Ectodermal cell (in vitro differentiated cells): ENCODE measurements around the gene CASKIN2.
"Not testable (repeated sequence)": the region's sequence is repeated elsewhere in the genome, so short reads cannot be mapped to it uniquely, and the experiment has no call there.

Experiments used
- H3K27ac ChIP-seq: 2 replicates; pipeline ENCODE4 v1.7.0; 2013; ENCODE audit warnings: mild to moderate bottlenecking, low read depth, low read length; ENCODE audit not compliant: insufficient read depth, poor library complexity, severe bottlenecking
- H3K27me3 ChIP-seq: 2 replicates; pipeline ENCODE4 v1.7.0; 2013; ENCODE audit warnings: mild to moderate bottlenecking, low read length; ENCODE audit not compliant: insufficient read depth, control insufficient read depth, poor library complexity, severe bottlenecking
- H3K36me3 ChIP-seq: one replicate; pipeline ENCODE4 v1.7.0; 2013; ENCODE audit warnings: low read length; ENCODE audit not compliant: control insufficient read depth, insufficient read depth
- H3K4me1 ChIP-seq: one replicate; pipeline ENCODE4 v1.7.0; 2013; ENCODE audit warnings: low read length; ENCODE audit not compliant: control insufficient read depth, insufficient read depth
- H3K4me3 ChIP-seq: 2 replicates; pipeline ENCODE4 v1.7.0; 2013; ENCODE audit warnings: low read depth, low read length, control low read depth; ENCODE audit not compliant: insufficient read depth
- H3K9me3 ChIP-seq: 2 replicates; pipeline ENCODE4 v1.7.0; 2013; ENCODE audit warnings: mild to moderate bottlenecking, low read length, moderate library complexity; ENCODE audit not compliant: control insufficient read depth
- WGBS, 2 experiments: methylation state at CpG; one replicate each; pipeline ENCODE4 v1.1.7; 2013; ENCODE audit warnings: missing lambda C conversion rate in 2 of 2; 5-methylcytosine and 5-hydroxymethylcytosine counted together

CASKIN2 gene

DNA sequence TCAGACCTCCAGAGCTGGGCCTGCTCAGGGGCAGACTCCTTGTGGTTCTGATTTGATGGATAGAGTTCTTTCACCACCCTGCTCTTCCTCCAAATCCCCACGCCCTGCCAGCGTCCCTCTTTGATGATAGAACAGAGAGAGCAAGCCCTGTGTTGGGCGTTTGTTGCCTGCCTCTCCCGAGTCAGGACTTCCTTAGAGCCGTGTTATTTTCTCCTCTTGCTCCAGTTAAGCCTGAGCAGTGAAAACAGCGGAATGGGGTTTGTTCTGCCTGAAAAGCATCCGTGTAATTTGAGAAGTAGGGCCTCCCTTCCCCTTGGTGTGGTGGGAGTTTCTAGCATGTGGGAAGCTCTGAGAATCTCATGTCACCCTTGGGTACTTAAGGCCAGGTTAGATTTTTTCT is 36.8 kb downstream of the CASKIN2 start:
- WGBS, 2 experiments: 32 to 42% methylated on average over 7 of the region's 7 CpGs
- Histone ChIP-seq H3K9me3 (no peaks in the 10 kb centered on the region), H3K27me3 (no peaks in the 10 kb centered on the region), H3K27ac (peak overlapping the region; percentile 79), H3K4me1 (peaks cover 53% of the 10 kb centered on the region), H3K36me3 (no peaks in the 10 kb centered on the region), H3K4me3 (no peak overlapping the region)

GRCh38 chr17:75477490-75477862 is 37.9 kb downstream of the CASKIN2 start:
- not testable (repeated sequence) for H3K27ac ChIP-seq, H3K4me3 ChIP-seq, H3K27me3 ChIP-seq, H3K36me3 ChIP-seq, H3K9me3 ChIP-seq
- peaks cover 53% of the 10 kb centered on the region for H3K4me1 ChIP-seq
- 95% methylated on average over 11 of the region's 11 CpGs for WGBS, 2 experiments

GRCh38 chr17:75476752-75477489 is 38.4 kb downstream of the CASKIN2 start:
- Histone ChIP-seq H3K27me3 (no peaks in the 10 kb centered on the region), H3K36me3 (peaks cover 9% of the 10 kb centered on the region), H3K27ac (peak overlapping the region; percentile 3), H3K4me1 (peaks cover 53% of the 10 kb centered on the region), H3K9me3 (no peaks in the 10 kb centered on the region), H3K4me3 (no peak overlapping the region)
- WGBS, 2 experiments: 84 to 86% methylated on average over 11 of the region's 11 CpGs

GRCh38 chr17:75476271-75476671 is 39.1 kb downstream of the CASKIN2 start:
- WGBS, 2 experiments: 88 to 90% methylated on average over 8 of the region's 8 CpGs

DNA sequence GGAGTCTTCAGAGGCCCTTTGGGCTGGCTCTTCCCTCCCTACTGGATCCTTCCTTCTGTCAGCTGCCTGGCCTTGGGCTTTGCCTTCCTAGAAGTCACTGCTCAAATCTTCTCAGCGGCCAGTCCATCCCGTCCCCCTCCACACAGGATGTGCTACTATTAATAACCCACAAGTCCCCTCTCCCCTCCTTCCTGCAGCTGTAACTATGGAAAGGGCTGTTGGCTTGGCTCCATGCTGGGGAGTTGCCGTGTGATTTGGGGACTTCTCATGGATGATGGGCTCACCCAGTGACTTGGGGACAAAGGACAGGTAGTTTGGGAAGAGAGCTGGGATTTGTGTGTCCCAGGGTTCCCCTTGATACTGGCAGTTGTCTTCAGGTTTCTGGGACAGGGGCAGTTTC is 39.5 kb downstream of the CASKIN2 start:
- Histone ChIP-seq H3K27ac (no peak overlapping the region), H3K27me3 (no peaks in the 10 kb centered on the region), H3K36me3 (peaks cover 9% of the 10 kb centered on the region), H3K9me3 (no peaks in the 10 kb centered on the region), H3K4me3 (no peak overlapping the region), H3K4me1 (peaks cover 42% of the 10 kb centered on the region)
- WGBS, 2 experiments: 84 to 97% methylated on average over 3 of the region's 3 CpGs

More at GRCh38 chr17:75476271-75476671, 39.1 kb downstream of the CASKIN2 start:
- H3K9me3 ChIP-seq: no peaks in the 10 kb centered on the region
- H3K27me3 ChIP-seq: no peaks in the 10 kb centered on the region
- H3K4me1 ChIP-seq: peaks cover 46% of the 10 kb centered on the region
- H3K36me3 ChIP-seq: peaks cover 9% of the 10 kb centered on the region
- peak overlapping the region; percentile 3 for H3K27ac ChIP-seq
- H3K4me3 ChIP-seq: no peak overlapping the region

DNA sequence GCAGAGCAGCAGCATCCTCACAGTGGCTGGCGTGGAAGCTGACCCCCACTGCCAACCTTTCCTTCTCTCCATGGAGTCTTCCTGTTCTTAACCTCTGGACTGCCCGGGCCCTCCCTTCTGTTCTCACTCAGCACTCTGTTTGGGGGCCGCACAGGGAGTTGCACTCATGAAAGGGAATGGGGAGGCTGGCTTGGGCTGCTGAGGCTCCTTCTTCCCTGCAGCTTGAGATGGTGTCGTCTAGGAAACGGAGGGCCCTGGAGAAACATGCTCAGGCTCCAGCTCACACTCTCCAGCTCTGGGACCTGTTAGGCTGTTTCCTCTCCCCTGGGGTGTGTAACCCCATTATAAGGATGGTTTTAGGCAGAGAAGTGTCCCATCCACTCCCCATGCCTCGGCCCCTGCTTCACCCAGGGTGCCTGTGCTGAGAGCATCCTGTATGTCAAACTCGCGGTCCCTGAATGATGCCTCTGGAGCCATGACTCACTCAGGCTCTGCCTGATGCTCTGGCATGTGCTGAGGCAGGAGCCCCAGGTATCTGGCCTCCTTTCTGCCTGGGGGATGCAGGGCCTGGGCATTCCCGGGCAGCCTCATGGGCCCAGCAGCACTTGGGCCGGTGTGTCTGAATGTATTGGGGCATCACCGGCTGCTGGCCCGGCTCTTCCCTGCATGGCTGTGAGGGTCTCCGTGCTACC is 40.0 kb downstream of the CASKIN2 start:
- Histone ChIP-seq H3K27me3 (no peaks in the 10 kb centered on the region), H3K4me1 (peaks cover 37% of the 10 kb centered on the region), H3K36me3 (peaks cover 9% of the 10 kb centered on the region), H3K27ac (no peak overlapping the region), H3K9me3 (no peaks in the 10 kb centered on the region), H3K4me3 (no peak overlapping the region)
- 80 to 84% methylated on average over 13 of the region's 13 CpGs for WGBS, 2 experiments

GRCh38 chr17:75474736-75475135 is 40.6 kb downstream of the CASKIN2 start:
- Histone ChIP-seq H3K36me3 (peaks cover 9% of the 10 kb centered on the region), H3K4me3 (no peak overlapping the region), H3K9me3 (no peaks in the 10 kb centered on the region), H3K27ac (no peak overlapping the region), H3K27me3 (no peaks in the 10 kb centered on the region), H3K4me1 (peaks cover 33% of the 10 kb centered on the region)
- 88 to 89% methylated on average over 6 of the region's 6 CpGs for WGBS, 2 experiments

DNA sequence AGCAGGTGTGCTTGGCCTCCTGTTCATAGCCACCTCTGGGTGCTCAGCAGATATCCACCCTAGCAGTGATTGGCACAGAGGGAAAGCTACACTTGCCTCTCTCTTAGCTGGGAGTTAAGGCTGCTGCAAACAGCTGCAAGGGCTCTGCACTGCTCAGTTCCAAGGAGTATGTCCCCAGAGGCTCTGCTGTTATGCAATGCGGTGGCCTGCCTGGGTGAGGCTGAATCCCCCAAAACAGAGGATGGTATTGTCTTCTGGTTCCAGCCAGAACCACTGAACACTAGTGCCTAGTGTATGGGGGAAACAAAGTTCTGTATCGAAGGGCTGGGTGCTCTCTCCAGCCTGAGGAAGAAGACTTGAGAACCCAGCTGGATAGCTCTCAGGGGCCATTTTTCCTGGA is 42.1 kb downstream of the CASKIN2 start:
- H3K4me3 ChIP-seq: no peak overlapping the region
- peaks cover 9% of the 10 kb centered on the region for H3K36me3 ChIP-seq
- no peak overlapping the region for H3K27ac ChIP-seq
- peaks cover 26% of the 10 kb centered on the region for H3K4me1 ChIP-seq
- no peaks in the 10 kb centered on the region for H3K27me3 ChIP-seq
- whole genome bisulfite sequencing, 2 experiments: 91 to 92% methylated on average over 2 of the region's 2 CpGs
- H3K9me3 ChIP-seq: no peaks in the 10 kb centered on the region

DNA sequence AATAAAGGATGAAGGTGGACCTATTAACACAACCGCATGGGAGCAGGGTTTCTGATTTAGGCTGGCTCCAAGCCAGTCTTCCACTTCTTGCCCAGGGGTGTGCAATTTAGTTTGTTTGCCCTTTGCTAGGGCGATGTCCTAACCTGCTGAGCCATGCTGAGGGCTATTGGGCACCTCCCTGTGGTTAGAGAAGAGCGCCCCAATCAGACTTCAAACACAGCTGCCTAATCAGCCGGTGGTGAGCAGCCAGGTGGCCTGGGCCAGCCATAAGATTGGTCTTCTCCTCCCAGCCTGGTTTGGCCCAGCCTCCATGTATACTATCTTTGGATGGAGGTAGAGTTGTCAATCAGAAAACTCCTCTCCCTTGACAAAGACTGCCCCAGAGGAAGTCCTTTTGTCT is 43.2 kb downstream of the CASKIN2 start:
- Histone ChIP-seq H3K36me3 (peaks cover 9% of the 10 kb centered on the region), H3K9me3 (no peaks in the 10 kb centered on the region), H3K27ac (no peak overlapping the region), H3K27me3 (no peaks in the 10 kb centered on the region), H3K4me1 (peaks cover 26% of the 10 kb centered on the region), H3K4me3 (no peak overlapping the region)
- 69 to 73% methylated on average over 4 of the region's 4 CpGs for WGBS, 2 experiments

DNA sequence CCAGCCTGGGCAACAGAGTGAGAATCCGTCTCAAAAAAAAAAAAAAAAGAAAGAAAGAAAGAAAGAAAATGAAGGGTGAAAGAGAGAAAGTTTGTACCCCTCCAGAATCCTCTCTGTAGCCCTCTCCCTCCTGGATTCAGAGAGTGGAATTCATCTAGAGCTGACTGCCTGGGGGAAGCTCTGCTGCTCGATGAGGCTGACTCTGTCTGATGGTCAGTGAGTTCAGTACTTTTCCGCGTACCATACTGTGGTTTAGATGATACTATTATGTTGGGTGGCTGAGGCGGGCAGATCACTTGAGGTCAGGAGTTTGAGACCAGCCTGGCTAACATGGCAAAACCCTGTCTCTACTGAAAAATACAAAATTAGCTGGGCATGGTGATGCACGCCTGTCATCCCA is 44.1 kb downstream of the CASKIN2 start:
- H3K27ac ChIP-seq: no peak overlapping the region
- no peak overlapping the region for H3K4me3 ChIP-seq
- H3K9me3 ChIP-seq: no peaks in the 10 kb centered on the region
- peaks cover 9% of the 10 kb centered on the region for H3K36me3 ChIP-seq
- peaks cover 17% of the 10 kb centered on the region for H3K4me1 ChIP-seq
- H3K27me3 ChIP-seq: no peaks in the 10 kb centered on the region
- WGBS, 2 experiments: 93 to 95% methylated on average over 6 of the region's 6 CpGs
